ENCODE measurements around the gene CACNA2D4.
"Not testable (repeated sequence)": the region's sequence is repeated elsewhere in the genome, so short reads cannot be mapped to it uniquely, and the experiment has no call there.

Gene CACNA2D4

DNA sequence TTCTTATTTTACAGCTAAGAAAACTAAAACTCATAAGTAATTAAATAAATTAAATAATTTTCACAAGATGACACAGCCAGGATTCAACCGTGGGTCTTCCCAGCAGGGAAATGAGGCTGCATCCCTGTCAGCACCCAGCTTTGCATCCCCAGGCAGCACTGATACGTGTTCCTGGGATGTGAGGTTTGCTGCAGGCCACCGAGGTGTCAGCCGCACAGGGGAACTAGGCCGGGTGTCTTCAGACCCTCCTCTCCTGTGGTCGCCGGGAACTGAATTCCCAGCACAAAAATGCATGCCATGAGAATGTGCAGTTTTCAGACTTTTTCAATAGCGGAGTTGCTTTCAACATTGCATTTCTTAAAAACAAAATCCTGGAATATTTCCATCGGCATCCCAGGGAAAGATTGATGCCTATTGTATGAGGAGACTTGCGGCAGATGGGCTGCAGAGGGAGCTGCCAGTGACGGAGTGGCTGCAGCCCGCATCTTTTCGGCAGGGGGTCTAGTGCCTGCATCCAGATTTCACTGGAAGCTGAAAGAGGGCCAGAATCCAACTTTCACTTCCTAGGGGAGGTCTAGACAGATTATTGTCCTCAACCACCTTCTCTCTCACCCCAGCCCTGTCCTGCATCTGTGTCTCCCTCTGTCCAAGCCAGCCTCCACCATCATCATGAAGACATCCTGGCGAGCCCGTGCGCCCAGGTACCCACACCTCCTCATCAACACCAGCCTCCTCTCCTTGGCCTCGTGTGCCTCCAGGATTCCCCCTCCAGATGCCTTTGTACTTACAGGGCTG, 85.5 kb downstream of the CACNA2D4 start:
- no peak for DNase-seq (ENCODE audit: low spot score)

DNA sequence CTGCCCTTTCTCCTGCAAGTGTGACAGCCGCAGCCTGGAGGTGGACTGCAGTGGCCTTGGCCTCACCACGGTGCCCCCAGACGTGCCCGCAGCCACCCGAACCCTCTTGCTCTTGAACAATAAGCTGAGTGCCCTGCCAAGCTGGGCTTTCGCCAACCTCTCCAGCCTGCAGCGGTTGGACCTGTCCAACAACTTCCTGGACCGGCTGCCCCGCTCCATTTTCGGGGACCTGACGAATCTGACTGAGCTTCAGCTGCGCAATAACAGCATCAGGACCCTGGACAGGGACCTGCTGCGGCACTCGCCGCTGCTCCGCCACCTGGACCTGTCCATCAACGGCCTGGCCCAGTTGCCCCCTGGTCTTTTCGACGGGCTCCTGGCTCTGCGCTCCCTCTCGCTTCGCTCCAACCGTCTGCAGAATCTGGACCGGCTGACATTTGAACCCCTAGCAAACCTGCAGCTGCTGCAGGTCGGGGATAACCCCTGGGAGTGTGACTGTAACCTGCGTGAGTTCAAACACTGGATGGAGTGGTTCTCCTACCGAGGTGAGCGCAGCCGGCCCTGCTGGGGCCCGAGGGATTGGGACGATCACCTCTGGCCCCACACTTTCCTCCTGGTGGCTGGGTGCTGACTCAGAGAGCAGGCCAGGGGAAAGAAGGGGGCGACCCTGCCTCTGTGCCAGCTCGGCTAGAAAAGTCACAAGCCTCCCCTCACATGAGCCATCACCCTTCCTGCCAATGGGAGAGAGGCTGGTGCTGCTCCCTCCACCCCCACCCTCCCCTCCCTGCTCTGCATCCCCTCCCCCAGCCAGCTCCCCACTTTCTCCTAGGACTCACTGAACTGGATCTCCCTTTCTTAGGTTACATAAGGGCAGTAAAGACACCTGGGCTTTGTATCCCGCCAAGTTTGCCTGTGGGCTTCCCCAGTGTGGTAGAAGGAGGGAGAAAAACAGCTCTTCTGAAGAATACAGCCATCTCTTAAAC, 87.2 kb downstream of the CACNA2D4 start:
- peak; percentile 28 for DNase-seq (ENCODE audit: low spot score)

DNA sequence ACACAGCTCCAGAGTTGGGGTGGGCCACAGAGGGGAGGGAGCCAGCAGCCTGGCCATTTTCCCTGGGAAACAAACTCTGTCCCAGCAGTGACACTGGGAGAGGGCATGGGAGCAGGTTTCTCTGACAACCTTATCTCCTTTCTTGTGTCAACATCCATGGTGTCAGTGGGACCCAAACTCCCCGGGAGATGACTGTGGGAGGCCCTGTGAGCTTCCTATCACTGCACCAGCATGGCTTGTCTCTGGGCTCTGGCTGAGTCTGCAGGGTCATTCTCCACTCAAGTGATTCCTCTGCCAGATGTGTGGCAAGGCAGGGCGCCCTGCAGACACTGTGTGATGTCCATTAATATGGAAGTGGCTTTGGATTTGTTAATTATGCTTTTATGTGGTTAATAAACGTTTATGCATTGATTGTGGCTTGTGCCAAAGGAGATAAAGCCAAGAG, 88.0 kb downstream of the CACNA2D4 start:
- DNase-seq (ENCODE audit: low spot score), result no peak

DNA sequence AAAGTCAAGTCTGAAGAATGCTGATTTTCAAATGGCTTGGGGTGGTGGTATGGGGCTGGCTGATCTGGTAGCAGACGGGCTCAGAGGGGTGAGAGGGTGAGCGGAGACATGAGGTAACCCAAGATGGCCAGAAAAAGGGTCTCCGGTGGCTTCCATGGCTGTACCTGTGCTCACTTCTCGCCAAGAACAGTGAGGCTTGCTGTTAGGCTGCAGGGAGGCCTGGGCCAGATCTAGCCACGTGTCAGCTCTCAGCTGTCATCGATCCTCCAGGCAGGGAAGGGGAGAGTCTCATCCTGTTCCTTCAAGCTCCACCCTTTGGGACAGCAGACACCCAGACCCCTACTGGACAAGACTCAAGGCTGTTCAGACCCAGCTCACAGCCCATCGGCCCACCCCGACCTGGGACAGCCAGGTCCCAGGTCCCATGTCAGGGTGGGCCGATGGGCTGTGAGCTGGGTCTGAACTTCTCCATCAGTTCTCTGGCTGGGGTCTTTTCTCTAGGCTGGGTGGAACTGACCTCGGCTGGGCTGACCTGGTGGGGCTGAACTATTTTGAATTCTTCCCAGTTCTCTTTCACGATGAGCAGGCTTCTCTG, 89.0 kb downstream of the CACNA2D4 start:
- DNase-seq (ENCODE audit: low spot score), result no peak

DNA sequence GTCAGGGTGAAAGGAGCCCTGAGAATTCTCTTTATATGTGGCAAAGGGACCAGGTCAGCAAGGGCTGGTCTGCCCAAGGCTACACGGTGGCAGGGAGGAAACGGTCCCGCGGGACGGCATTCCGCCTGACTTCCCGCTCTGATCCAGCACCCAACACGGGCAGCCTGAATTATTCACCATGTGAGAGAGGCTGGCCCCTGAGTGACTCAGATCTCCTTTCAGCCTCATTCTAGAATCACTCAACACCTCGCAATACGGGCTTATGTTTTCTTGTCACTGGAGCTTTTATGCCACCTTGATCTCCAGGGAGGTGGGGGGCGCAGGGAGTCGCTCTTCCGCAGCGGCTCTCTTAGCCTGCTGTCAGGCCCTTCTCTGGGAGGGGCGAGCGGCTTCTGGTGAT, 89.6 kb downstream of the CACNA2D4 start:
- DNase-seq (ENCODE audit: low spot score), result no peak

DNA sequence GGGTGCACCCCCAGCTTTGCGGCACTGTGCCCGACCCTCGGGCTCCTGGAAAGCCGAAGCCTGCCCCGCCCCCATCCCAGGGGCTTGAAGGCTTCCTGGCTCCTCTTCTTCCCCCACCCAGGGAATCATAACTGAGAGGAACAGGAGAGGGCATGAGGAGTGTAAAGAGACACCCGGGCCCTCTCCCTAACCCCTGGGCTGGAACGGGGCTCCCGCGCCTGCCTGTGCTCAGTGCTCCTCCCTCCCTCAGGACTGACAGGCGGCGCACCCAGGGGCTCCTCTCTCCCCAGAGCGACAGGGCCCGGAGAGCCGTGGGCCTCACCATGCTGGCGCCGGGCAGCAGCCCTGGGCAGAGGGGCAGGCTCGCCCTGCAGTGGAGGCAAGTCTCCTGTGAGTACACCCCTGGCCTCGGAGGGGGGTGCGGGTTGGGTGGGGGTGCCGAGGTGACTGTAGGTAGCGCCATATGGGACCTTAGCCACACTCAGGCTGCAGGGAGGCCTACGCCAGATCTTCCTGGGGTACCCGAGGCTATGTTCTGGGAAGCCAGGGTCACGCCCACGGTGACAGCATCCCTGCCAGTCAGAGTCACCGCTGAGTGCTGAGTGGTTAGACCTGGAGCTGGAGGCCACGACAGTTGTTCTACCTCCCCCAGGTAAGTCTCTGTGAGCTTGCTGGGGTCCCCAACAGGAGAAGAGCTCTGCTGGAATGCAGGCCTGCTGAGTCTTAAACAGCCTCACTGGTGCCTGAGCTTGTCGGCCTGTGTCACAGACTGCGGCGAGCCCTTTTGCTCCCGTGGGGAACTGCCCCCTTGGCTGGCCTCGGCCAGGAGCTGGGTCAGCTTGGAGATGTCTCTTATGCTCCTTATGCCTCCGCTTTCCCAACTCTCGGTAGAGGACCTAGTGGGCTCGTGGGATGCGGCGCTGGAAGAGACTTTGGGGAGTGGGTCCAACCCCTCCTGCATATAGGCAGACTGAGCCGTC, 90.3 kb downstream of the CACNA2D4 start:
- DNase-seq (ENCODE audit: low spot score), result no peak

DNA sequence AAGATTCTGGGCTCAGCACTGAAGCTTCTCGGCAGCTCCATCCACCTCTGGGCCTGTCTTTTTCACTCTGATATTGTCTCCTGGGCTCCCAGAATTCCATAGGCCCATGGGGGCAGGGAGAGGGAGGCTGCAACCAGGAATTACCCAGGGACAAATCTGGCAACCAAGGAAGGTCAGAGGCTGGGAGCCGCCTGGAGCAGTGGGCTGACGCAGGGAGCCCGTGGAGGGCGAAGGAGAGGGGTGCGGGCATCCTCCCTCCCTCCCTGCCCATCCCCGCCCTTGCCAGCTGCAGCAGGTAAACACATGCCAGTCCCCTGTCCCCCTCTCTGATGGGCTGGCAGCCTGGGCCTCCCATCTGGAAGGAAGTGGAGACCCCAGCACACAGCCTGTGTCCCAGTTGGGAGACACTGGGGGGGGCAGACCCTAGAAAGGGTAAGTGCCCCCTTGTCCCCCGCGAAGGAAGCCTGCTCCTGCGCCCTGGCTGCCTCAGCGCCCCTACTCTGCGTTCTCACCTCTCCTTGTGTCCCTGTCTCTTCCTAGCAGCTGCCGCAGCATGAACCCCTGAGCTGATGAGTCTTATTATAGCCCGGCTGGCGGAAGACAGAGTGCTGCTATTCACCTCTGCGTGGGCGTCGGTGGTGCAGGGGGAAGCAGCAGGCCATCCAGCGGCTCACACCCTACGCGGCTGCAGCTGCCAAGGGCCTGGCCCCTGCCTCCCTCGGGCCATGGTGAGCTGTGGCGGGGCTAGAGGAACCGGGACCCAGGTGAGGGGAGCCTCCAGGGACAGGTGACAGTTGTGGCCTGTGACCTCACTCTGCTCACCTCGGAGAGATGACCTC, 91.4 kb downstream of the CACNA2D4 start:
- no peak for DNase-seq (ENCODE audit: low spot score)

DNA sequence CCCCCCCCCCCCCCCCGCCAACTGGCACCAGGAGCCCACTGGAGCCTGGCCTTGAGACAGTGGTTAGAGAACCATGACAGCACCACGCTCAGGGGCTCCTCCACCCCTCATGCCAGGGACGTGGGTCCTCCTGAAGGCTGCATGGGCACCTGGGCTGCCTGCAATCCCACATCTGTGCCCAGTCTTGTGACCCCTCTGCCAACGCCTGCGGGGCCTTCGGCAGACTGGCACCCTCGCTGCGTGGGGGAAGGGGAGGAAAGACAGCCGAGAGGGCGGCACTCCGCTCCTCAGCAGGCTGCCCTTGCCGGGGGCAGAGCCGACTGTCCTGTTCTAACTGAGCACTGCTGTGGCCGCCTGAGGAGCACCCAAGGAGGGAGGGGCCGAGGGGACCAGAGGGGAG, 92.1 kb downstream of the CACNA2D4 start:
- no peak for DNase-seq (ENCODE audit: low spot score)

DNA sequence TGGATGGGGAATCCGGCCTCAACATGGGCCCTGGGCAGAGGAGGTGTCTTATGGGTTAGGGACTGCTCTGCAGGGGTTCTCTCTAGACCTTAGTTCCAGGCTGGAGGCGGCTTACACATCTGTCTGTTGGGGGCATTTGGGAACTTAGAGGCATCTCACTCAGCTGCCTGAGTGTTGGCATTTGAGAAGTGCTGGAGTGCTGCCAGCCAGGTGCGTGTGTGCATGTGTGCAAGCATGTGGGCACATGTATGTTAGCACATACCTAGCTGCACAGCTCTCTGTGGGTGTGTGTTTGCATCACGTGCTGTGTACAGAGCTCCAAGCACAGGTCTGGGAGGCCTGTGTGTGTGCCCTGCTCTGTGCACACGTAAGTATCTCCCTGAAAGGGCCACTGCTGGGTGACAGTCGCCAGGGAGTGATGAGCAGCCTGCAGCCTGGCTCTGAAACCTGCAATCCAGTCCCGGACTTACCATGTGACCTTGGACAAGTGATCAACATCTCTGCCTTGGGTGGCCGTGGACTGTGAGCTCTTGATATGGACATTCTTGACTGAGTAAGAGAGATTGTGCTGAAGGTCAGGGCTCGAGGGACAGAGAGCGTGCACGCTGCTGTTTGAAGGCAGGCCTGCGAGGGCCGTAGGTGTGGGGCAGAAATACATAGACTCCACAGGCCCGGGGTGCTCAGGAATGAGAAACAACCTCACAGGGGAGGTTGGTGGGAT, 92.9 kb downstream of the CACNA2D4 start:
- DNase-seq (ENCODE audit: low spot score), result no peak

DNA sequence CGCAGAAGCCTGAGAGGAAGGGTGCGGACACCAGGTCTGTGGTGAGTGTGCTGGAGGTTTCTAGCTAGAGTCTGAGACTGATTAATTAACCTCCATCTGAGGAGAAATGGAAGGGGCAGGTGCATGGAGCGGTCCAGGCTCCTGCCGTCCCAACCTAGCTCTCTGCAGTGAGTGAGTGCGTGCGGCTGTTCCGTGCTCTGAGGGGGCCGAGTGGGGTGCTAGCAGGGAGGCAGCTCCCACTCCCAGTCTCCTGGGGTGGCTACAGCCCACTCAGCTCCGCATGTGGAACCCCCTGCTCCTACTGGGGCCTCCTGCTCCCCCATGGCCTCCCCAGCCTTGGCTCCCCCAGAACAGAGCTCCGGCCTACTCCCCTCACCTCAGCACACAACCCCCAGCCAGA, 95.2 kb downstream of the CACNA2D4 start:
- no peak for DNase-seq (ENCODE audit: low spot score)

DNA sequence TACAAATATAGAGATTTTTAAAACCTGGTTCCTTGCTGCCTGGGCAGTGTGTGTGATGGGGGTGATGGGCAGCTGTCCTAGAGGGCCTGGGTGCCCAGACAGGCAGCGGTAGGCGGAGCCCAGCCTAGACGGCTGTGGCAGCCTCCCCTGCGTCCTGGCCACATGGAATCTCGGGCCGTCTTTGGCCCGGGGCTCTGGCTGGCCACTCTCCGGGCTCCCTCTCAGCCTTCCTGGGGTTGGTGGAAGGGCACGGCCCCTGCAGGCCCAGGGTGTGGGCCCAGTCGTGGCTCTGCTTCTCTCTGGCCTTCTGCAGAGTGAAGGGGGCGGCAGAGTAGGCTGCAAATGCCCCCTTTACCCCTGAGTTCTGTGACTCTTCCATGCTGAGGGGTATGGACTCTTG, 95.8 kb downstream of the CACNA2D4 start:
- DNase-seq (ENCODE audit: low spot score), result no peak

DNA sequence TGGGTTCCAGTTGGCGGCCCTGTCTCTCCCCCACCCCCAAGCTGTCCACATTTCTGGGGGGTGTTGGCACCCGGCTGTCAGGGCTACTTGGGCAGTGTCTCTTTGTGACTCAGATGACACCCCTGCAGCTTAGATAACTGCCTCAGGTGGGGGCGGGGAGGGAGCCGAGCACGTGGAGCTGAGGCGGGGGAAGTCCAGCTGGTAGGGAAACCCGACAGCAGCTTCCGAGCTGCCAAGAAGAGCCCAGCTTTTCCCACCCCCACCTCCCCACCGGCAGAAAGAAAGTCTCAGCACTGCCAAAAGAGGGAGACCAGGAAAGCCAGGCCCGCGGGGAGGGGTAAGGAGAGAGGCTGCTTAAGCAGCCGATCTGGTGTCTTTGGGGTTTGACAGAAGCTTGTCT, 96.6 kb downstream of the CACNA2D4 start:
- DNase-seq (ENCODE audit: low spot score), result no peak

DNA sequence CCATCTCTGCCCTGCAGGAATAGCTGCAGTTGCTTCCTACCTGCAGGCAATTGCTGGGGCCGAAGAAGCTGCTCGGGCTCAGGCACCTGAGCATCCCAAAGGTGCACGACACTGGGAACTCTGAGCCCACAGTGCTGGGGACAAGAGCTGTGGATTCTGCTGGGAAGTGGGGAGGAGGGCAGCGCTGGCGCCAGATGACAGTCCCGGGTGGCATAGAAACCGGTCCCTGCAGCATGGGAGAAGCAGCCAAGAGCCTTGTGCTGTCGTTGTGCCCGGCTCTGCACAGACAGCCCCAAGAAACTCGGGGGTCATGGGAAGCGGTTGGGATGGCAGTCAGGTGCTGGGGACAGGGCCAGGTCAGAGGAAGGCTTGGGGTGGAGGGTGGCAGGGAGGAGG, 97.6 kb downstream of the CACNA2D4 start:
- no peak for DNase-seq (ENCODE audit: low spot score)

DNA sequence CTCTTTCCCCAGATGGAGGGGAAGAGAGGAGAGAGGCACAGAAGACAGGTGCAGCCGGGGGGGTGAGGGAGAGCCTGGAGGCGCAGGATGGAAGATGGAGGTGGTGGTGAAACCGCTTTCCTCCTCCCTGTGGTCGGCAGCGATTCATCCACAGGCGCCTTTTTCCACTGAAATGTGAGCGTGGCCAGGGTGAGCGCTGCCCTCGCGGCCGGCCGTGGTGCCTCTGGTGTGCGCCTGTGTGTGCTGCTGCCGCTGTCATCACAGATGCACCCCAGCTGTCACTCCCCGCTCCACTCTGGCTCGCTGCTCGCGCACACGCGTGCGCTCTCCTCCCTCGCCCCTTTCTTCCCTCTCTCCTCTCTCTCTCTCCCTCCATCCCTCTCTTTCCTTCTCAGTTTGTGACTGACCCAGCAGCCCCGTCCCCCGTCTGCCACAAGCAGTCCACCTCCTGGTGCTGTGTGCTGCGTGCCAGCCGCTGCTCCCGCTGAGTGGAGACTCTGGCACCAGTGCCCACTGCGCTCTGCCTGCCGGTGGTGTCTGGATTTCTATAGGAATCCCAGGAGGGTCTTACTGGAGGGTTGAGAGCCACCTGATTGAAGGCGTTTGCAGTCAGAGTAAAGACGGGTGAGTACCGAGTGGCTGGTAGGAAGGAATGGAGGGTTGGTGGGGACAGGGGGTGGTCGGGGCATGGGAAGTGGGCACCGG, 98.1 kb downstream of the CACNA2D4 start, which contains the start of gene LRTM2:
Gene LRTM2 (plus strand): TSS at position 375 of the 705 bp plus-strand sequence. CDS start 7,584 bp downstream, outside the sequence.
- no peak for DNase-seq (ENCODE audit: low spot score)

DNA sequence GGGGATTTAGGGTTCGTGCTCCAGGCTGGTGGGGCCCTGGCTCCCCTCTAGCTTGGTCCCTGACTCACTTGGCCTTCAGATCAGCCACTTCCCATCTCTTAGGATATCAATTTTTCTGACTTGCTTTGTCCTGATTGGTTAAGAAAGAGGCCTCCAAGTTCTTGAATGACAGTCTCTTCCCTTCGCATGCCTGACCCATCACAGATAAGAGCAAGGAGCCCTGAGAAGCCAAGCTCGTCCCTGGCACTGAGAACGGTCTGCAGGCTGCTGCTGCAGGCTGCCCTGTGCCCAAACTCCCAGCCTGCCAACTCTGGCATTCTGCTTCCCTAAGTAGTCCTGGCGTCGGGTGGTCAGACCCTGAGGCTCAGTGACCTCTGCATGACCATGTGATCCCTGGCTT, 98.9 kb downstream of the CACNA2D4 start:
- no peak for DNase-seq (ENCODE audit: low spot score)

DNA sequence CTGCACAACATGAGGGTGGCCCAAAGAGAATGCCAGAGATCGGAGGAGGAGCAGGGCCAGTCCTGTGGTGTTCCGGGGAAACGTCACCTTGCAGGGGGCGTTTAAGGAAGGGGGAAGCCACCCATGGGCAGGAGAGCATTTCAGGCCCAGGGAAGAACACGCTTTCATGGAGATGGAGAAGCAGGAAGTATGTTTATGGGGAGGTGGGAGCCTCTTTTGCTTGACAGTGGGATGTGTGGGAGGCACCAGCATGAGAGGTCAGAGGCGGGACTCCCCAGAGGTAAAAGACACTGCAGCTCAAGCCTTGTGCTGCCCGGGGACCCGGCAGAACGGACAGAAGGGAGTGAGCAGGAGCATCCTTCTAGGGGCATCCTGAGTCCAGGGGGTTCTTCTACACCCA, 99.4 kb downstream of the CACNA2D4 start:
- DNase-seq (ENCODE audit: low spot score), result no peak

DNA sequence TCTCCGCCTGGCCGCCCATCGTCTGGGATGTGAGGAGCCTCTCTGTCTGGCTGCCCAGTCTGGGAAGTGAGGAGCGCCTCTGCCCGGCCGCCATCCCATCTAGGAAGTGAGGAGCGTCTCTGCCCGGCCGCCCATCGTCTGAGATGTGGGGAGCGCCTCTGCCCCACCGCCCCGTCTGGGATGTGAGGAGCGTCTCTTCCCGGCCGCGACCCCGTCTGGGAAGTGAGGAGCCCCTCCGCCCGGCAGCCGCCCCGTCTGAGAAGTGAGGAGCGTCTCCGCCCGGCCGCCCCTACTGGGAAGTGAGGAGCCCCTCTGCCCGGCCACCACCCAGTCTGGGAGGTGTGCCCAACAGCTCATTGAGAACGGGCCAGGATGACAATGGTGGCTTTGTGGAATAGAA, 100.5 kb downstream of the CACNA2D4 start:
- DNase-seq (ENCODE audit: low spot score), result not testable (repeated sequence)

DNA sequence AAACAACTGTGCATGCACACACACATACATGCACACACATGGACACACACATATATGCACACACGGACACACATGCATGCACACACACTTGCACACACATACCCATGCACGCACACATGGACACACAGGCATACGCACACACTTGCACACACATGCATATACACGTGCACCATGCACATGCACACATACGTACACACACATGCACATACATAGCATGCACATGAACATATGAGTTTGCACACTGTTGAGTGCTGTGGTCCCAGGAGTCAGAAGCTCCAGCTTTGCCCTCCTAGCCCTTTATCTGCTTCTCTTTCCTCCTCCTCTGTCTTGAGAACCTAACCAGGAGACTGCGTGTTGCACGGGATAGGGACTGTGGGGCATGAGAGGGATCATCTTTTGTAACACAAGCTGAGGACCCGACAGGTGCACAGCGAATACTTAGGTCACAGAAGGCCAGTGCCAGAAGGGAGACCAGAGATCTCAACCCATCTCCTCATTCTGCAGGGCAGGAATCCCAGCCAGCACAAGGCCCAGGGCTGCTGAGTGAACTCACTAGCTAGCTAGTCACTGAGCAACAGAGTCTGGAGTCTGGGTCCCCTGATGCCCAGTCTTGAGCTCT, 101.6 kb downstream of the CACNA2D4 start:
- no peak for DNase-seq (ENCODE audit: low spot score)
